Hepatocyte (in vitro differentiated cells): ENCODE measurements around the gene JCHAIN. TPM values are rescaled to one million over a fixed set of nuclear protein-coding genes. Genes with fewer than 3 reads are reported as not detected.

Source experiments
- DNase-seq: peaks from one replicate; pipeline ENCODE4 v3.0.0-alpha.2; 2016; ENCODE audit warnings: low spot score
- H2AFZ ChIP-seq: fragments of 200-600 bp; sonication (generic); 2 replicates; pipeline ENCODE4 v1.6.0; 2016; ENCODE audit warnings: antibody characterized with exemption, mild to moderate bottlenecking
- H3K27ac ChIP-seq: fragments of 200-600 bp; sonication (generic); 2 replicates; pipeline ENCODE4 v1.5.1; 2016; ENCODE audit warnings: mild to moderate bottlenecking
- H3K27me3 ChIP-seq: fragments of 200-600 bp; sonication (generic); 2 replicates; pipeline ENCODE4 v1.6.1; 2016
- H3K36me3 ChIP-seq: fragments of 200-600 bp; sonication (generic); replicated peaks from 2 replicates; pipeline ENCODE4 v1.5.1; 2016; ENCODE audit warnings: low read depth; ENCODE audit not compliant: insufficient read depth
- H3K4me1 ChIP-seq: fragments of 200-600 bp; sonication (generic); 2 replicates; pipeline ENCODE4 v1.5.1; 2016; ENCODE audit warnings: mild to moderate bottlenecking, moderate library complexity; ENCODE audit not compliant: insufficient read depth
- H3K4me2 ChIP-seq: fragments of 200-600 bp; sonication (generic); 2 replicates; pipeline ENCODE4 v1.6.0; 2016
- H3K4me3 ChIP-seq: fragments of 200-600 bp; sonication (generic); 2 replicates; pipeline ENCODE4 v1.5.1; 2016; ENCODE audit warnings: mild to moderate bottlenecking
- H3K79me2 ChIP-seq: fragments of 200-600 bp; sonication (generic); 2 replicates; pipeline ENCODE4 v1.6.0; 2017; ENCODE audit warnings: mild to moderate bottlenecking
- H3K9me2 ChIP-seq: fragments of 200-600 bp; sonication (generic); replicated peaks from 2 replicates; pipeline ENCODE4 v1.6.0; 2017; ENCODE audit warnings: mild to moderate bottlenecking; ENCODE audit not compliant: insufficient read depth
- H3K9me3 ChIP-seq: fragments of 200-600 bp; sonication (generic); 2 replicates; pipeline ENCODE4 v1.5.1; 2016; ENCODE audit warnings: low read depth, mild to moderate bottlenecking
- H4K20me1 ChIP-seq: fragments of 200-600 bp; sonication (generic); 2 replicates; pipeline ENCODE4 v1.6.0; 2016; ENCODE audit warnings: mild to moderate bottlenecking; ENCODE audit not compliant: insufficient read depth, poor library complexity, severe bottlenecking
- CTCF ChIP-seq: fragments of 200-600 bp; sonication (generic); IDR thresholded peaks from 2 replicates; pipeline ENCODE4 v1.5.1; 2016; ENCODE audit warnings: antibody characterized with exemption, mild to moderate bottlenecking; ENCODE audit not compliant: poor library complexity
- EZH2 ChIP-seq: fragments of 200-600 bp; sonication (generic); IDR thresholded peaks from 2 replicates; pipeline ENCODE4 v1.6.1; 2016; ENCODE audit warnings: antibody characterized with exemption, mild to moderate bottlenecking, borderline replicate concordance
- EZH2phosphoT487 ChIP-seq: fragments of 200-600 bp; sonication (generic); IDR thresholded peaks from one replicate; pipeline ENCODE4 v1.6.1; 2018; ENCODE audit warnings: antibody characterized with exemption, mild to moderate bottlenecking, low read depth, moderate library complexity; ENCODE audit not compliant: unreplicated experiment, severe bottlenecking
- WGBS: methylation state at CpG from one replicate; pipeline ENCODE4 v1.1.6; 2016; ENCODE audit warnings: low lambda C conversion rate; ENCODE audit errors: missing lambda C conversion rate; 5-methylcytosine and 5-hydroxymethylcytosine counted together
- polyA plus RNA-seq: library from polyadenylated mRNA; unstranded; fragments of >200 nt; fragmentation: Nextera tagmentation; extraction: Ambion mirVana; gene quantifications from 2 replicates; pipeline ENCODE4 v1.2.1, GENCODE V29; 2016
- small RNA-seq: library from RNA; depleted of rRNA; stranded (forward); fragments of <200 nt; gene quantifications from one replicate; pipeline ENCODE3, GENCODE V24; 2014
- total RNA-seq: library from RNA; depleted of rRNA; stranded (reverse); fragments of >200 nt; gene quantifications from 2 replicates; pipeline ENCODE4 v1.2.3, GENCODE V29; 2014

JCHAIN gene
- total and polyA plus RNA-seq, 2 experiments from 2014 or later = not detected

GRCh38 chr4:70606459-70606858 lies 59.8 kb downstream of the JCHAIN start:
- H3K27me3 ChIP-seq = no peaks in the 10 kb centered on the region
- no peaks in the 10 kb centered on the region for H3K4me1 ChIP-seq
- no peaks in the 10 kb centered on the region for H3K36me3 ChIP-seq
- DNase-seq = no peak
- no peak overlapping the region for H3K4me3 ChIP-seq
- H3K9me3 ChIP-seq = no peaks in the 10 kb centered on the region
- no peak for TF ChIP-seq CTCF
- no peak for TF ChIP-seq EZH2phosphoT487
- TF ChIP-seq EZH2 = no peak
- no peak overlapping the region for H3K27ac ChIP-seq
- no peaks in the 10 kb centered on the region for H3K79me2 ChIP-seq
- no peaks in the 10 kb centered on the region for H4K20me1 ChIP-seq
- no peak overlapping the region for H3K4me2 ChIP-seq
- H3K9me2 ChIP-seq = no peaks in the 10 kb centered on the region
- H2AFZ ChIP-seq = no peak overlapping the region
- WGBS = 83% methylated on average over 8 of the region's 8 CpGs

Small RNAs within 50 kb of the gene (small RNA-seq; reads per million reads assigned to genes)
- gene RNU6-520P (not detected), gene RNU6-784P (not detected)

Other genes with a start within 250 kb of the JCHAIN start
- not detected in 2 replicates for gene MUC7, start 194.3 kb downstream of the JCHAIN start, total RNA-seq
- gene MUC7, start 194.3 kb downstream of the JCHAIN start, polyA plus RNA-seq = not detected in 2 replicates
- not detected in 2 replicates for gene AMTN, start 147.9 kb downstream of the JCHAIN start, total RNA-seq
- not detected in 2 replicates for gene AMTN, start 147.9 kb downstream of the JCHAIN start, polyA plus RNA-seq
- not detected in 2 replicates for gene AMBN, start 74.3 kb downstream of the JCHAIN start, total RNA-seq
- not detected in 2 replicates for gene AMBN, start 74.3 kb downstream of the JCHAIN start, polyA plus RNA-seq
- gene ENAM, start 37.8 kb downstream of the JCHAIN start, total RNA-seq = 0.20 and 4.4 TPM in 2 replicates
- gene ENAM, start 37.8 kb downstream of the JCHAIN start, polyA plus RNA-seq = 0.64 TPM in 1 of 2 replicates, not detected in the other
- 16.2 and 19.8 TPM in 2 replicates for gene UTP3, start 22.0 kb upstream of the JCHAIN start, total RNA-seq
- gene UTP3, start 22.0 kb upstream of the JCHAIN start, polyA plus RNA-seq = 12.0 and 13.9 TPM in 2 replicates
- gene RUFY3, start 55.5 kb upstream of the JCHAIN start, total RNA-seq = 31.2 and 40.1 TPM in 2 replicates
- 22.2 and 25.6 TPM in 2 replicates for gene RUFY3, start 55.5 kb upstream of the JCHAIN start, polyA plus RNA-seq
- gene GRSF1, start 173.4 kb upstream of the JCHAIN start, total RNA-seq = 85.1 and 85.4 TPM in 2 replicates
- gene GRSF1, start 173.4 kb upstream of the JCHAIN start, polyA plus RNA-seq = 78.2 and 80.0 TPM in 2 replicates
- 20.6 and 23.5 TPM in 2 replicates for gene MOB1B, start 235.9 kb upstream of the JCHAIN start, total RNA-seq
- gene MOB1B, start 235.9 kb upstream of the JCHAIN start, polyA plus RNA-seq = 2.7 and 5.3 TPM in 2 replicates